GM12878 (cell line): ENCODE results near the gene BIRC6. TPM values are rescaled to one million over a fixed set of nuclear protein-coding genes. Genes with fewer than 3 reads are reported as not detected.

Experiments used
- ATAC-seq: fragments of 200-7000 bp; cut with Tn5 transposase; 3 replicates; pipeline ENCODE4 v1.9.1; 2020; ENCODE audit warnings: mild to moderate bottlenecking, moderate library complexity
- BruUV-seq: library from RNA; stranded (reverse); fragments of 400-500 nt; replicated peaks from 2 replicates; lab custom pipeline; 2021; lab: Mats Ljungman, UMichigan
- CTCF ChIA-PET: fragments of 300-600 bp; sonication (Branson Sonifier 250); formaldehyde crosslinking; extraction: SDS; loops from one replicate; lab custom pipeline; 2021; ENCODE audit warnings: inconsistent platforms; lab: Yijun Ruan, JAX
- POLR2A ChIA-PET: fragments of 350-600 bp; formaldehyde crosslinking; extraction: SDS; loops from one replicate; lab custom pipeline; 2021; ENCODE audit warnings: inconsistent platforms; lab: Charles Lee
- RAD21 ChIA-PET: fragments of 300-600 bp; sonication (Branson Sonifier 250); formaldehyde crosslinking; loops from one replicate; lab custom pipeline; 2023; ENCODE audit warnings: antibody characterized with exemption; ENCODE audit not compliant: unreplicated experiment; lab: Charles Lee
- SMC1A ChIA-PET: fragments of 300-600 bp; sonication (Branson Sonifier 250); formaldehyde crosslinking; loops from one replicate; lab custom pipeline; 2023; ENCODE audit not compliant: unreplicated experiment, uncharacterized antibody; lab: Charles Lee
- DNase-seq: peaks from one replicate; pipeline ENCODE4 v3.0.0-alpha.2; 2011; ENCODE audit warnings: low read depth, low spot score
- FAIRE-seq: peaks from 3 replicates; lab custom pipeline; 2011; peaks lifted over from hg19 to GRCh38; lab: Jason Lieb, UNC
- H2AFZ ChIP-seq: 2 replicates; pipeline ENCODE4 v1.6.0; 2011; ENCODE audit warnings: low read depth, low read length, control low read depth; ENCODE audit not compliant: control insufficient read depth
- H3K27ac ChIP-seq: 2 replicates; pipeline ENCODE4 v1.5.1; 2011; ENCODE audit warnings: control low read depth; ENCODE audit not compliant: control insufficient read depth, insufficient read depth
- H3K27me3 ChIP-seq, 2 experiments: replicated peaks in 1 of 2; 2 replicates each; pipeline versions ENCODE4 v1.6.0 to v1.6.1; 2011; ENCODE audit warnings: low read length in 1 of 2; ENCODE audit not compliant: control insufficient read depth in 2 of 2, insufficient read depth in 2 of 2
- H3K36me3 ChIP-seq, 2 experiments: 2 replicates each; pipeline ENCODE4 v1.5.1; 2011; ENCODE audit warnings: low read length in 1 of 2; ENCODE audit not compliant: control insufficient read depth in 2 of 2, insufficient read depth in 2 of 2
- H3K4me1 ChIP-seq: 2 replicates; pipeline ENCODE4 v1.6.1; 2011; ENCODE audit warnings: mild to moderate bottlenecking, low read length, moderate library complexity, mixed read lengths; ENCODE audit not compliant: control insufficient read depth, insufficient read depth
- H3K4me2 ChIP-seq: 2 replicates; pipeline ENCODE4 v1.6.0; 2011; ENCODE audit warnings: control low read depth; ENCODE audit not compliant: control insufficient read depth, insufficient read depth
- H3K4me3 ChIP-seq: fragments of 200-600 bp; sonication (generic); 2 replicates; pipeline ENCODE4 v1.5.1; 2016
- H3K79me2 ChIP-seq: 2 replicates; pipeline ENCODE4 v1.6.0; 2011; ENCODE audit warnings: low read length; ENCODE audit not compliant: control insufficient read depth, insufficient read depth
- H3K9ac ChIP-seq: 2 replicates; pipeline ENCODE4 v1.8.0; 2011; ENCODE audit warnings: low read length, control low read depth, mixed read lengths; ENCODE audit not compliant: control insufficient read depth, insufficient read depth
- H3K9me3 ChIP-seq: replicated peaks from 3 replicates; pipeline ENCODE4 v1.5.1; 2011; ENCODE audit warnings: mild to moderate bottlenecking, low read length; ENCODE audit not compliant: control insufficient read depth, insufficient read depth
- H4K20me1 ChIP-seq: 2 replicates; pipeline ENCODE4 v1.6.0; 2011; ENCODE audit not compliant: control insufficient read depth, insufficient read depth
- CHD4 ChIP-seq: fragments of 200-600 bp; sonication (generic); IDR thresholded peaks from 2 replicates; pipeline ENCODE4 v1.6.1; 2016; ENCODE audit warnings: mild to moderate bottlenecking
- CREB1 ChIP-seq: IDR thresholded peaks from 2 replicates; pipeline ENCODE4 v1.6.1; 2012; ENCODE audit warnings: low read depth, mild to moderate bottlenecking, inconsistent platforms
- CTCF ChIP-seq, 3 experiments: IDR thresholded peaks in 2 of 3; conservative IDR thresholded peaks in 1 of 3; 2 replicates each; pipeline ENCODE4 v1.5.1; 2011; ENCODE audit warnings: low read depth in 3 of 3, low read length in 3 of 3, mild to moderate bottlenecking in 3 of 3, control low read depth in 2 of 3, moderate library complexity in 2 of 3, inconsistent platforms in 1 of 3, mixed read lengths in 1 of 3; ENCODE audit not compliant: control insufficient read depth in 2 of 3, insufficient read depth in 1 of 3; ENCODE audit errors: extremely low read depth in 1 of 3
- HDAC2 ChIP-seq: fragments of 200-600 bp; sonication (generic); IDR thresholded peaks from 2 replicates; pipeline ENCODE4 v1.6.1; 2017
- KAT2A ChIP-seq: conservative IDR thresholded peaks from 2 replicates; pipeline ENCODE4 v1.6.1; 2011; ENCODE audit warnings: low read depth, low read length; ENCODE audit not compliant: control insufficient read depth
- KLF5 ChIP-seq: fragments of 450-650 bp; IDR thresholded peaks from 2 replicates; pipeline ENCODE4 v1.6.1; 2014; ENCODE audit warnings: mild to moderate bottlenecking; ENCODE audit not compliant: partially characterized antibody
- MEF2A ChIP-seq: IDR thresholded peaks from 2 replicates; pipeline ENCODE4 v1.6.1; 2011; ENCODE audit warnings: low read depth, mild to moderate bottlenecking, low read length, moderate library complexity; ENCODE audit not compliant: insufficient read depth
- NFXL1 ChIP-seq: fragments of 450-650 bp; IDR thresholded peaks from 2 replicates; pipeline ENCODE4 v1.6.1; 2017; ENCODE audit warnings: antibody characterized with exemption, mild to moderate bottlenecking, borderline replicate concordance
- NFYB ChIP-seq: IDR thresholded peaks from 2 replicates; pipeline ENCODE4 v1.6.1; 2011; ENCODE audit warnings: low read depth, mild to moderate bottlenecking, low read length, improper control_type of control experiment, moderate library complexity; ENCODE audit not compliant: insufficient read depth
- TAF1 ChIP-seq: IDR thresholded peaks from 2 replicates; pipeline ENCODE4 v1.6.1; 2011; ENCODE audit warnings: mild to moderate bottlenecking, low read depth, low read length, borderline replicate concordance
- WGBS: methylation state at CpG from one replicate; pipeline ENCODE4 v1.1.6; 2016; ENCODE audit warnings: low lambda C conversion rate; ENCODE audit not compliant: insufficient replicate concordance, insufficient coverage; ENCODE audit errors: missing lambda C conversion rate; 5-methylcytosine and 5-hydroxymethylcytosine counted together
- in situ Hi-C: fragments of 300-500 bp; cut with MboI; formaldehyde crosslinking; loops from 9 replicates; pipeline ENCODE4 v1.14.3; 2018; ENCODE audit warnings: mixed read lengths
- intact Hi-C: fragments of 100-400 bp; cut with micrococcal nuclease; formaldehyde crosslinking; loops from one replicate; pipeline ENCODE4 v1.14.2; 2022; ENCODE audit not compliant: unreplicated experiment
- polyA plus RNA-seq, 11 experiments: library from polyadenylated mRNA; depleted of rRNA in 4 of 11; unstranded in 6 of 11; stranded (reverse) in 5 of 11; fragments of >200 nt; fragmentation: Nextera tagmentation in 4 of 11; fragmentation: Illumina TruSeq in 1 of 11; extraction: Ambion mirVana in 4 of 11; extraction: Trizol in 1 of 11; gene quantifications; 1 replicate in 1 of 11; 2 replicates in 10 of 11; pipeline versions ENCODE4 v1.2.1 to v1.2.3, GENCODE V29; 2011 to 2016; ENCODE audit warnings: inconsistent platforms in 2 of 11, missing spikeins in 2 of 11, low read depth in 1 of 11
- total RNA-seq, 4 experiments: library from RNA; depleted of rRNA in 3 of 4; stranded (reverse); fragments of >200 nt in 3 of 4; fragmentation: Illumina TruSeq in 1 of 4; extraction: Trizol in 1 of 4; gene quantifications; 2 replicates each; pipeline versions ENCODE4 v1.2.1 to v1.2.3, GENCODE V29; 2013 to 2021
- TF ChIP-seq, protein P1 (sequence below): IDR thresholded peaks from 2 replicates; pipeline ENCODE4 v1.6.1; 2012; ENCODE audit warnings: low read length, inconsistent platforms

BIRC6 gene
- total and polyA plus RNA-seq, 10 of the 15 experiments (the other 5 are each of a cell fraction or from before 2014, with no cell fraction given): 18.8 to 118 (median 55.0) TPM

GRCh38 chr2:32456808-32457207 lies 100.0 kb downstream of the BIRC6 start:
- H4K20me1 ChIP-seq: no peaks in the 10 kb centered on the region
- TF ChIP-seq NFXL1 (no peak), CTCF (IDR thresholded peaks at IDR 0.05 in 2 of 3, conservative IDR thresholded peaks at IDR 0.05 in 1 of 3; ENCODE audit: control insufficient read depth in 2 of 3, extremely low read depth in 1 of 3, insufficient read depth in 1 of 3, low read depth in 3 of 3, low read length in 3 of 3) (no peak), TAF1 (no peak), KLF5 (no peak), KAT2A (no peak), CHD4 (no peak), NFYB (no peak), MEF2A (no peak), HDAC2 (no peak), CREB1 (no peak)
- TF ChIP-seq, protein P1, sequence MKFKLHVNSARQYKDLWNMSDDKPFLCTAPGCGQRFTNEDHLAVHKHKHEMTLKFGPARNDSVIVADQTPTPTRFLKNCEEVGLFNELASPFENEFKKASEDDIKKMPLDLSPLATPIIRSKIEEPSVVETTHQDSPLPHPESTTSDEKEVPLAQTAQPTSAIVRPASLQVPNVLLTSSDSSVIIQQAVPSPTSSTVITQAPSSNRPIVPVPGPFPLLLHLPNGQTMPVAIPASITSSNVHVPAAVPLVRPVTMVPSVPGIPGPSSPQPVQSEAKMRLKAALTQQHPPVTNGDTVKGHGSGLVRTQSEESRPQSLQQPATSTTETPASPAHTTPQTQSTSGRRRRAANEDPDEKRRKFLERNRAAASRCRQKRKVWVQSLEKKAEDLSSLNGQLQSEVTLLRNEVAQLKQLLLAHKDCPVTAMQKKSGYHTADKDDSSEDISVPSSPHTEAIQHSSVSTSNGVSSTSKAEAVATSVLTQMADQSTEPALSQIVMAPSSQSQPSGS: no peak
- SMC1A ChIA-PET: no interaction called here
- no peaks in the 10 kb centered on the region for H3K4me1 ChIP-seq
- BruUV-seq: no TSS peak
- RAD21 ChIA-PET: no interaction called here
- H3K36me3 ChIP-seq: no peaks in the 10 kb centered on the region; a peak in 2 of 4 replicates
- no peak overlapping the region for H2AFZ ChIP-seq
- no peak overlapping the region for H3K4me3 ChIP-seq
- H3K9ac ChIP-seq: no peak overlapping the region
- no peak overlapping the region for H3K4me2 ChIP-seq
- H3K27ac ChIP-seq: no peak overlapping the region
- no peaks in the 10 kb centered on the region for H3K27me3 ChIP-seq
- CTCF ChIA-PET: no interaction called here
- H3K79me2 ChIP-seq: no peaks in the 10 kb centered on the region; the same call in 1 of the 2 replicates
- in situ Hi-C loops: no loop called here
- FAIRE-seq (no peak), ATAC-seq (no peak), DNase-seq (no peak)
- POLR2A ChIA-PET: no interaction called here
- 98% methylated on average over 4 of the region's 4 CpGs for WGBS
- no peaks in the 10 kb centered on the region for H3K9me3 ChIP-seq
- intact Hi-C loops: no loop called here
